ENCODE data around the gene ZC3HAV1. TPM values are rescaled to one million over a fixed set of nuclear protein-coding genes. Genes with fewer than 3 reads are reported as not detected.

The ZC3HAV1 gene
- total and polyA plus RNA-seq, 9 of the 15 experiments (the other 6 are each of a cell fraction or from before 2014, with no cell fraction given), result 11.9 to 40.5 (median 23.9) TPM

DNA sequence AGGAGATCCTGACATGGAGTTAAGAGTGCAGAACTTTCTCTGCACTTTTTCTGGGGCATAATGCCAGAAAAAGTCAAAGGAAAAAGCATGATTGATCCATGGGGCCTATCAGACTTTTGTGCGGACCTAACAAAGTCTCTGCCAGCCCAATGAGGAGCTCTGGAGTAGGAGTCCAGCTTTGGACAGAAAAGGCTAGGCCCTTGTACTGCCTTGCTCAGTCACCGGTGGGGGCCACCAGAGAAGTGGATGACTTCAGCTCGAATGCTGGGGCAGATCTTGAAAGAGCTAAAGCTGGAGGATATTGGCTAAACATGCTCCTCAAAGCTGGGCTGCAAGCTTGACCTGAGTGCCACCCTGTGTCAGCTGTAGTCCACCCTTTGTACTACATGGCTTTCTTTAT lies 2.8 kb upstream of the ZC3HAV1 start:
- ATAC-seq (no peak), DNase-seq (ENCODE audit: extremely low read depth in 1 of 4, low spot score in 3 of 4) (peak in 1 of 4 experiments; percentile 51), FAIRE-seq (no peak)
- peak overlapping the region; percentile 37 for H2AFZ ChIP-seq (ENCODE audit: low read depth, low read length)
- in situ Hi-C loops (cut with MboI), result no loop called here
- no peaks in the 10 kb centered on the region for H3K9me3 ChIP-seq (replicated peaks; ENCODE audit: control insufficient read depth, insufficient read depth, low read depth, low read length)
- H4K20me1 ChIP-seq (replicated peaks; ENCODE audit: control insufficient read depth, insufficient read depth, low read length), result no peaks in the 10 kb centered on the region; the same call in 1 of the 2 replicates
- intact Hi-C loops (cut with micrococcal nuclease), result no loop called here
- no peaks in the 10 kb centered on the region for H3K36me3 ChIP-seq (ENCODE audit: control insufficient read depth, insufficient read depth, low read length)
- H3K4me1 ChIP-seq (replicated peaks in 1 of 2; ENCODE audit: control insufficient read depth in 2 of 2, insufficient read depth in 2 of 2, low read length in 2 of 2), result peaks cover 24 to 37% of the 10 kb centered on the region in 2 experiments
- ChIA-PET CTCF (ENCODE audit: low intra/inter-chr PET ratio) (no interaction called here), POLR2A (interaction anchor here (1.1 to 1.6 kb wide), 5 partner anchors 10 to 21 kb away, joined by 3 to 7 read pairs (median 4); no protein-coding TSS in a partner anchor)
- H3K4me3 ChIP-seq, result no peak overlapping the region
- peaks cover 19% of the 10 kb centered on the region for H3K79me2 ChIP-seq (ENCODE audit: control insufficient read depth, insufficient read depth, low read length)
- 40% methylated on average over 3 of the region's 3 CpGs for WGBS (ENCODE audit: insufficient coverage, low coverage, missing lambda C conversion rate)
- no peak overlapping the region for H3K27ac ChIP-seq (ENCODE audit: extremely low read depth, low read depth, low read length)
- H3K9ac ChIP-seq (ENCODE audit: insufficient read depth in 1 of 2, low read depth in 2 of 2, low read length in 2 of 2), result no peak overlapping the region; a peak in 1 of 4 replicates
- no peaks in the 10 kb centered on the region for H3K9me1 ChIP-seq (ENCODE audit: control insufficient read depth, insufficient read depth, low read length)
- no peak overlapping the region for H3K4me2 ChIP-seq (ENCODE audit: insufficient read depth, low read length)
- no peaks in the 10 kb centered on the region for H3K27me3 ChIP-seq (ENCODE audit: control insufficient read depth in 2 of 2, insufficient read depth in 2 of 2, low read length in 2 of 2)
- BruUV-seq (replicated peaks), result no TSS peak
- TF ChIP-seq CUX1 (CRISPR knock-in tag; IDR thresholded peaks at IDR 0.05) (no peak), PTRF (tag; IDR thresholded peaks at IDR 0.05) (peak; percentile 10; the same call in 1 of the 2 replicates), L3MBTL2 (IDR thresholded peaks at IDR 0.05) (no peak), TFAP4 (CRISPR knock-in tag; IDR thresholded peaks at IDR 0.05; ENCODE audit: borderline replicate concordance) (0 out of 2 replicates have a peak, but pooled peaks have one; percentile 12), KDM5B (IDR thresholded peaks at IDR 0.05; ENCODE audit: insufficient replicate concordance, low read depth, low read length) (no peak)
- TF ChIP-seq, protein P1, sequence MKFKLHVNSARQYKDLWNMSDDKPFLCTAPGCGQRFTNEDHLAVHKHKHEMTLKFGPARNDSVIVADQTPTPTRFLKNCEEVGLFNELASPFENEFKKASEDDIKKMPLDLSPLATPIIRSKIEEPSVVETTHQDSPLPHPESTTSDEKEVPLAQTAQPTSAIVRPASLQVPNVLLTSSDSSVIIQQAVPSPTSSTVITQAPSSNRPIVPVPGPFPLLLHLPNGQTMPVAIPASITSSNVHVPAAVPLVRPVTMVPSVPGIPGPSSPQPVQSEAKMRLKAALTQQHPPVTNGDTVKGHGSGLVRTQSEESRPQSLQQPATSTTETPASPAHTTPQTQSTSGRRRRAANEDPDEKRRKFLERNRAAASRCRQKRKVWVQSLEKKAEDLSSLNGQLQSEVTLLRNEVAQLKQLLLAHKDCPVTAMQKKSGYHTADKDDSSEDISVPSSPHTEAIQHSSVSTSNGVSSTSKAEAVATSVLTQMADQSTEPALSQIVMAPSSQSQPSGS (CRISPR knock-in tag; IDR thresholded peaks at IDR 0.05), result no peak
- TF ChIP-seq, protein P2, sequence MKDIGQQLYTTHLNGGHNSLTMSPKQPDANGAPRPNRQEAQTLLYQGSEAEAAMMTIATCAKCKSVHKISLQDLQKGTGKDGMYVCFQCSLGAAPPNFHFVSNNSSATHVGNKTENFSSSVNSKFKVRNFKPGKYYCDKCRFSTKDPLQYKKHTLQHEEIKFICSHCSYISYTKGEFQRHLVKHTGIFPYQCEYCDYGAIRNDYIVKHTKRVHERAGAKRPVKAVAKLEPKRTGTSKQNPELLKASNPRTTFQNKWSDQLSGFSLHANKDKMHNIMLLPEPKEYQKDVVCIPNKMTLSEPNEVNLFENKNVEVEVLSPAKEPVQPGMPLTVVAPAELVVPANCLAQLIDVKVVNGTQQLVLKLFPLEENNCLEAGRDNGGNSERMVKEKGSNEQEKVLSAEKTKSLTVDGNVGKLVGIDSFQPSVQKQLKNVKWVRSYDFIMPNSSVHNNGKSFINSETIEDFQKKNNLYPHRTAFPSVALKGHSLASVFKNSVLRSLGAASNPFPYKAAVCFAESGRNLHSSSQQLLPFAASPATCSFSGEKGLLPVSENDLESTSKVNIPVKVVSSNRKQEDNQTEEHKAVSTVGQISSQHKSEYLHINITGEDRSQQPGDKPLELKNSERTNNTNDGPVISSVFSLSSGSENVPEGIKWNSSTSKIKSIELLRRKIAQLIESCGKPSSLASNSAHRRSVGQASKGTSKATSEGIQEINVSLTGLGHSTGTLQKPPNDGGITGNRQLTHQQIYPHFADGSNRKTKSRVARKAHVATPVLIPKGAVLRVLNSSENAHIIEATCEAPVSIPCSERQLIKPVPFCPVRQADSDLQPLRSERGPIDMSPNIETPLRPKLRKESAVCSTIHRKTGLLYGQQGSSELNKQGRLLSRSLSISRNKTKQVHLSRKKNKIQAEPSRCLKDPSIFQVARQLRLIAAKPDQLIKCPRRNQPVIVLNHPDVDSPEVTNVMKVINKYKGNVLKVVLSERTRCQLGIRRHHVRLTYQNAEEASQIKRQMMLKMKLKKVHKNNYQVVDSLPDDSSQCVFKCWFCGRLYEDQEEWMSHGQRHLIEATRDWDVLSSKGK (CRISPR knock-in tag; IDR thresholded peaks at IDR 0.05), result no peak
- TF ChIP-seq, protein P3, sequence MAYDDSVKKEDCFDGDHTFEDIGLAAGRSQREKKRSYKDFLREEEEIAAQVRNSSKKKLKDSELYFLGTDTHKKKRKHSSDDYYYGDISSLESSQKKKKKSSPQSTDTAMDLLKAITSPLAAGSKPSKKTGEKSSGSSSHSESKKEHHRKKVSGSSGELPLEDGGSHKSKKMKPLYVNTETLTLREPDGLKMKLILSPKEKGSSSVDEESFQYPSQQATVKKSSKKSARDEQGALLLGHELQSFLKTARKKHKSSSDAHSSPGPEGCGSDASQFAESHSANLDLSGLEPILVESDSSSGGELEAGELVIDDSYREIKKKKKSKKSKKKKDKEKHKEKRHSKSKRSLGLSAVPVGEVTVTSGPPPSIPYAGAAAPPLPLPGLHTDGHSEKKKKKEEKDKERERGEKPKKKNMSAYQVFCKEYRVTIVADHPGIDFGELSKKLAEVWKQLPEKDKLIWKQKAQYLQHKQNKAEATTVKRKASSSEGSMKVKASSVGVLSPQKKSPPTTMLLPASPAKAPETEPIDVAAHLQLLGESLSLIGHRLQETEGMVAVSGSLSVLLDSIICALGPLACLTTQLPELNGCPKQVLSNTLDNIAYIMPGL (CRISPR knock-in tag; IDR thresholded peaks at IDR 0.05), result peak; percentile 21; the same call in 1 of the 2 replicates

All from K562 (cell line).